ENCODE measurements around the gene CDK6. TPM values are rescaled to one million over a fixed set of nuclear protein-coding genes. Genes with fewer than 3 reads are reported as not detected.

The CDK6 gene
- polyA plus RNA-seq, 4 donors, result 39.1 to 49.3 (median 40.4) TPM

- no peak for DNase-seq (ENCODE audit: low read depth in 4 of 4, low spot score in 2 of 4)
These were observed 38.7 kb downstream of the CDK6 start for GRCh38 chr7:92797693-92798092.

- no peak for DNase-seq (ENCODE audit: low read depth in 4 of 4, low spot score in 2 of 4)
These were observed 39.1 kb downstream of the CDK6 start for GRCh38 chr7:92797284-92797683.

- no peak for DNase-seq (ENCODE audit: low read depth in 4 of 4, low spot score in 2 of 4)
These were observed 41.5 kb downstream of the CDK6 start for GRCh38 chr7:92794831-92795230.

- no peak for DNase-seq (ENCODE audit: low read depth in 4 of 4, low spot score in 2 of 4)
These were observed 42.0 kb downstream of the CDK6 start for GRCh38 chr7:92794391-92794790.

GRCh38 chr7:92793656-92794205 lies 42.6 kb downstream of the CDK6 start:
- DNase-seq (ENCODE audit: low read depth in 4 of 4, low spot score in 2 of 4), result no peak

- no peak for DNase-seq (ENCODE audit: low read depth in 4 of 4, low spot score in 2 of 4)
These were observed 45.4 kb downstream of the CDK6 start for GRCh38 chr7:92790992-92791391.

- DNase-seq (ENCODE audit: low read depth in 4 of 4, low spot score in 2 of 4), result no peak
These were observed 47.7 kb downstream of the CDK6 start for GRCh38 chr7:92788559-92789183.

GRCh38 chr7:92785923-92786322 lies 50.5 kb downstream of the CDK6 start:
- no peak for DNase-seq (ENCODE audit: low read depth in 4 of 4, low spot score in 2 of 4)

GRCh38 chr7:92784935-92785334 lies 51.4 kb downstream of the CDK6 start:
- DNase-seq (ENCODE audit: low read depth in 4 of 4, low spot score in 2 of 4), result no peak

GRCh38 chr7:92783260-92784201 lies 52.8 kb downstream of the CDK6 start:
- DNase-seq (ENCODE audit: low read depth in 4 of 4, low spot score in 2 of 4), result no peak

- DNase-seq (ENCODE audit: low read depth in 4 of 4, low spot score in 2 of 4), result no peak
These were observed 53.5 kb downstream of the CDK6 start for GRCh38 chr7:92782855-92783254.

GRCh38 chr7:92782236-92782635 lies 54.1 kb downstream of the CDK6 start:
- no peak for DNase-seq (ENCODE audit: low read depth in 4 of 4, low spot score in 2 of 4)

GRCh38 chr7:92781117-92781720 lies 55.2 kb downstream of the CDK6 start:
- no peak for DNase-seq (ENCODE audit: low read depth in 4 of 4, low spot score in 2 of 4)

GRCh38 chr7:92778972-92779371 lies 57.4 kb downstream of the CDK6 start:
- DNase-seq (ENCODE audit: low read depth in 4 of 4, low spot score in 2 of 4), result no peak

- no peak for DNase-seq (ENCODE audit: low read depth in 4 of 4, low spot score in 2 of 4)
These were observed 58.4 kb downstream of the CDK6 start for GRCh38 chr7:92777993-92778392.

- DNase-seq (ENCODE audit: low read depth in 4 of 4, low spot score in 2 of 4), result no peak
These were observed 62.6 kb downstream of the CDK6 start for GRCh38 chr7:92773808-92774207.

GRCh38 chr7:92769844-92770243 lies 66.5 kb downstream of the CDK6 start:
- no peak for DNase-seq (ENCODE audit: low read depth in 4 of 4, low spot score in 2 of 4)

GRCh38 chr7:92769394-92769699 lies 67.0 kb downstream of the CDK6 start:
- no peak for DNase-seq (ENCODE audit: low read depth in 4 of 4, low spot score in 2 of 4)

- no peak for DNase-seq (ENCODE audit: low read depth in 4 of 4, low spot score in 2 of 4)
These were observed 67.6 kb downstream of the CDK6 start for GRCh38 chr7:92768501-92769393.

GRCh38 chr7:92767437-92767836 lies 68.9 kb downstream of the CDK6 start:
- DNase-seq (ENCODE audit: low read depth in 4 of 4, low spot score in 2 of 4), result no peak

All from left renal cortex interstitium (tissue), 4 donors.